Sigmoid colon (tissue), 7 donors: ENCODE results near the gene PRKCB. TPM values are rescaled to one million over a fixed set of nuclear protein-coding genes. Genes with fewer than 3 reads are reported as not detected.

Source experiments
- DNase-seq: peaks from one replicate; pipeline ENCODE4 v3.0.0-alpha.2; 2019
- H3K27ac ChIP-seq, 4 donors: fragments of 200-600 bp; sonication (generic); one replicate each; pipeline ENCODE4 v1.5.1; 2016 to 2019; ENCODE audit warnings: mild to moderate bottlenecking in 1 of 4
- H3K27me3 ChIP-seq, 3 donors: fragments of 200-600 bp; sonication (generic); one replicate each; pipeline ENCODE4 v1.5.1; 2019; ENCODE audit warnings: mild to moderate bottlenecking in 1 of 3
- H3K36me3 ChIP-seq, 4 donors: fragments of 200-600 bp; sonication (generic); one replicate each; pipeline ENCODE4 v1.5.1; 2016 to 2019
- H3K4me1 ChIP-seq, 4 donors: fragments of 200-600 bp; sonication (generic); one replicate each; pipeline ENCODE4 v1.5.1; 2017 to 2019
- H3K4me3 ChIP-seq, 4 donors: fragments of 200-600 bp; sonication (generic); one replicate each; pipeline ENCODE4 v1.5.1; 2017 to 2019; ENCODE audit warnings: mild to moderate bottlenecking in 2 of 4, moderate library complexity in 1 of 4
- H3K9me3 ChIP-seq, 4 donors: fragments of 200-600 bp in 3 of 4; sonication (generic) in 3 of 4; one replicate each; pipeline versions ENCODE4 v1.5.1 to v1.6.1; 2013 to 2019
- CTCF ChIP-seq, 4 experiments: fragments of 450-650 bp in 3 of 4; fragments of 200-600 bp in 1 of 4; IDR thresholded peaks; one replicate each; pipeline ENCODE4 v1.5.1; 2016 to 2019; ENCODE audit warnings: antibody characterized with exemption in 4 of 4, mild to moderate bottlenecking in 3 of 4, moderate library complexity in 2 of 4
- EP300 ChIP-seq, 4 donors: sonication (generic); formaldehyde crosslinking; IDR thresholded peaks; one replicate each; pipeline ENCODE4 v1.6.1; 2017; ENCODE audit warnings: antibody characterized with exemption in 4 of 4
- POLR2A ChIP-seq, 2 donors: fragments of 450-650 bp; IDR thresholded peaks; one replicate each; pipeline ENCODE4 v1.6.1; 2016; ENCODE audit warnings: antibody characterized with exemption in 2 of 2, mild to moderate bottlenecking in 2 of 2, moderate library complexity in 2 of 2
- POLR2AphosphoS5 ChIP-seq, 4 donors: sonication (generic); formaldehyde crosslinking; IDR thresholded peaks; one replicate each; pipeline ENCODE4 v1.6.1; 2017; ENCODE audit warnings: antibody characterized with exemption in 4 of 4
- whole genome bisulfite sequencing, 2 donors: extraction: QIAGEN DNeasy Blood & Tissue Kit; methylation state at CpG; one replicate each; pipeline ENCODE4 v1.1.7; 2013; 5-methylcytosine and 5-hydroxymethylcytosine counted together
- intact Hi-C: fragments of 100-400 bp; cut with DNase I; formaldehyde crosslinking; loops from one replicate; pipeline ENCODE4 v1.15.1; 2023
- polyA plus RNA-seq, 3 donors: library from polyadenylated mRNA; stranded (reverse); fragments of 200-250 nt; gene quantifications; one replicate each; pipeline ENCODE4 v1.2.3, GENCODE V29; 2013
- total RNA-seq, 4 donors: library from RNA; depleted of rRNA; stranded (reverse); fragments of >200 nt; gene quantifications; one replicate each; pipeline ENCODE4 v1.1.0, GENCODE V29; 2016
- donor health status: healthy with polysubstance abuse.
- donor health status: Bipolar disorder and iron deficiency.
- donor health status: healthy.

Gene PRKCB
- total and polyA plus RNA-seq, 7 donors: 3.0 to 43.8 (median 21.4) TPM

DNA sequence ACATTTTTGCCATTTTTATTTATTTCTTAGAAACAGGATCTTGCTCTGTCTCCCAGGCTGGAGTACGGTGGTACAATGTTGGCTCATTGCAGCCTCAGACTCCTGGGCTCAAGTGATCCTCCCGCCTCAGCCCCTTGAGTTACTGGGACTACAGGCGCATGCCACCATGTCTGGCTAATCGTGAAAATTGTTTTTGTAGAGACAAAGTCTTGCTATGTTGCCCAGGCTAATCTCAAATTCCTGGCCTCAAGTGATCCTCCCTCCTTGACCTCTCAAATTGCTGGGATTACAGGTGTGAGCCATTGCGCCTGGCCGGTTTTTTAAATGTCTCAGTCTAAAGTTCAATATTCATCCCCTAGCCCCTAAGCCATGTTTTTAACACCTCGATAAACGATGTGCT is 237.5 kb downstream of the PRKCB start:
- H3K9me3 ChIP-seq: no peaks in the 10 kb centered on the region
- intact Hi-C loops: no loop called here
- peaks cover 0 to 5% (median 0%) of the 10 kb centered on the region in 4 donors for H3K4me1 ChIP-seq
- 86 to 90% methylated on average over 8 of the region's 8 CpGs for WGBS, 2 donors
- no peaks in the 10 kb centered on the region for H3K27me3 ChIP-seq
- no peaks in the 10 kb centered on the region for H3K36me3 ChIP-seq
- no peak overlapping the region for H3K4me3 ChIP-seq
- no peak for TF ChIP-seq CTCF (IDR thresholded peaks at IDR 0.05)
- TF ChIP-seq EP300 (IDR thresholded peaks at IDR 0.05): no peak
- no peak for TF ChIP-seq POLR2A (IDR thresholded peaks at IDR 0.05)
- TF ChIP-seq POLR2AphosphoS5 (IDR thresholded peaks at IDR 0.05): no peak
- no peak overlapping the region for H3K27ac ChIP-seq
- no peak for DNase-seq

DNA sequence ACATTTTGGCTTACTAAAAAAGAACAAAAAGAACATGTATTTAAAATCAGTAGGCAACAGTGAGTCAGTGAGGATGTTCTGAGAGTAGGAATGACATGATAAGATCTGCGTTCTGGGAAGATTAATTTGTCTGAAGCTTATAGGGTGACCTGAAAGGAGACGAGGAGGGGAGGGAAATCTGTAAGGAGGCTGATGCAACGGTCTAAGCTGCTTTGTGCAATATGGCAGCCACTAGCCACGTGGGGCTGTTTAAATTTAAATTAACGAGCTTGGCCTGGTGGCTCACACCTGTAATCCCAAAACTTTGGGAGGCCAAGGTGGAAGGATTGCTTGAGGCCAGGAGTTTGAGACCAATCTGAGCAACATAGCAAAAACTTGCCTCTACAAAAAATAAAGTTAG is 238.8 kb downstream of the PRKCB start:
- TF ChIP-seq CTCF (IDR thresholded peaks at IDR 0.05) (no peak), POLR2A (IDR thresholded peaks at IDR 0.05) (no peak), POLR2AphosphoS5 (IDR thresholded peaks at IDR 0.05) (no peak), EP300 (IDR thresholded peaks at IDR 0.05) (no peak)
- H3K27me3 ChIP-seq: no peaks in the 10 kb centered on the region
- no peaks in the 10 kb centered on the region for H3K36me3 ChIP-seq
- H3K4me1 ChIP-seq: peaks cover 0 to 5% (median 0%) of the 10 kb centered on the region in 4 donors
- WGBS, 2 donors: 65 to 79% methylated on average over 5 of the region's 5 CpGs
- DNase-seq: no peak
- H3K9me3 ChIP-seq: no peaks in the 10 kb centered on the region
- no peak overlapping the region for H3K27ac ChIP-seq
- intact Hi-C loops: no loop called here
- no peak overlapping the region for H3K4me3 ChIP-seq

DNA sequence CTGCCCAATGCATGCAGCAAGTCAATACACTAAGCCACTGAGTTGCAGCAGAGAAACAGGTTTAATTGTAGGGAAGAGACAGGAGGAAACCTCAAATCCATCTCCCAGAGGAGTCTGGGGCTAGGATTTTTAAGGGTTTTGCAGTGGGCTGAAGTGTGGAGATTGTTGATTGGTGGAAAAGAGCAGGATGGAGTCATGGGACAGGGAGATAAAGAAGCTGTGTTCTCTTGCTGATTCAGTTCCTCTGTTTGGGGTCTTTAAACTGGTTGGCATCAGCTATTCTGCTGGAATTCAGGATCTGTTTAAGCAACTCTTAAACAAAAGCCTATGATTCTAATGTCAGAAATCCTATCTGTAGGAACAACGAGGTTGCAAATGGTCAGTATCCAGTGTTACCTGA is 239.5 kb downstream of the PRKCB start:
- H3K4me3 ChIP-seq: no peak overlapping the region
- intact Hi-C loops: no loop called here
- no peak for TF ChIP-seq POLR2AphosphoS5 (IDR thresholded peaks at IDR 0.05)
- no peak for TF ChIP-seq POLR2A (IDR thresholded peaks at IDR 0.05)
- TF ChIP-seq EP300 (IDR thresholded peaks at IDR 0.05): no peak
- TF ChIP-seq CTCF (IDR thresholded peaks at IDR 0.05): no peak
- H3K36me3 ChIP-seq: no peaks in the 10 kb centered on the region
- no peaks in the 10 kb centered on the region for H3K9me3 ChIP-seq
- no peaks in the 10 kb centered on the region for H3K27me3 ChIP-seq
- 65 to 86% methylated on average over 1 of the region's 1 CpG for WGBS, 2 donors
- H3K4me1 ChIP-seq: peaks cover 0 to 5% (median 0%) of the 10 kb centered on the region in 4 donors
- DNase-seq: no peak
- H3K27ac ChIP-seq: no peak overlapping the region

- Histone ChIP-seq H3K9me3 (no peaks in the 10 kb centered on the region), H3K4me1 (peaks cover 0 to 5% (median 0%) of the 10 kb centered on the region in 4 donors), H3K36me3 (no peaks in the 10 kb centered on the region), H3K4me3 (no peak overlapping the region), H3K27ac (no peak overlapping the region), H3K27me3 (no peaks in the 10 kb centered on the region)
- DNase-seq: no peak
- WGBS, 2 donors: 39 to 46% methylated on average over 6 of the region's 6 CpGs
- TF ChIP-seq CTCF (IDR thresholded peaks at IDR 0.05) (no peak), POLR2AphosphoS5 (IDR thresholded peaks at IDR 0.05) (no peak), EP300 (IDR thresholded peaks at IDR 0.05) (no peak), POLR2A (IDR thresholded peaks at IDR 0.05) (no peak)
- intact Hi-C loops: no loop called here
Measured at GRCh38 chr16:24075931-24076716, 240.3 kb downstream of the PRKCB start.
